GM23338 (cell line): ENCODE data around the gene TMEM125. TPM values are rescaled to one million over a fixed set of nuclear protein-coding genes. Genes with fewer than 3 reads are reported as not detected.

Experiments
- ATAC-seq: fragments of 200-7000 bp; cut with Tn5 transposase; 3 replicates; pipeline ENCODE4 v1.9.1; 2020
- DNase-seq: peaks from one replicate; pipeline ENCODE4 v3.0.0-alpha.2; 2015; ENCODE audit warnings: low spot score
- H2AFZ ChIP-seq: fragments of 200-600 bp; sonication (generic); 2 replicates; pipeline ENCODE4 v1.8.0; 2016; ENCODE audit warnings: antibody characterized with exemption, mild to moderate bottlenecking, moderate library complexity
- H3F3A ChIP-seq: fragments of 200-600 bp; sonication (generic); replicated peaks from 2 replicates; pipeline ENCODE4 v1.8.0; 2017; ENCODE audit warnings: antibody characterized with exemption, mixed run types, low read depth
- H3K27ac ChIP-seq: fragments of 200-600 bp; sonication (generic); 2 replicates; pipeline ENCODE4 v1.6.1; 2016; ENCODE audit warnings: low read depth
- H3K27me3 ChIP-seq: fragments of 200-600 bp; sonication (generic); 2 replicates; pipeline ENCODE4 v1.8.0; 2016; ENCODE audit warnings: mild to moderate bottlenecking, mixed run types, moderate library complexity; ENCODE audit not compliant: insufficient read depth
- H3K36me3 ChIP-seq: fragments of 200-600 bp; sonication (generic); 2 replicates; pipeline ENCODE4 v1.8.0; 2016; ENCODE audit warnings: mild to moderate bottlenecking; ENCODE audit not compliant: insufficient read depth
- H3K4me1 ChIP-seq: fragments of 200-600 bp; sonication (generic); 2 replicates; pipeline ENCODE4 v1.8.0; 2016; ENCODE audit warnings: mild to moderate bottlenecking, moderate library complexity; ENCODE audit not compliant: insufficient read depth
- H3K4me2 ChIP-seq: fragments of 200-600 bp; sonication (generic); 2 replicates; pipeline ENCODE4 v1.7.1; 2017; ENCODE audit warnings: mixed run types
- H3K4me3 ChIP-seq: fragments of 200-600 bp; sonication (generic); 2 replicates; pipeline ENCODE4 v1.6.1; 2016; ENCODE audit warnings: mixed run types
- H3K79me2 ChIP-seq: fragments of 200-600 bp; sonication (generic); replicated peaks from 2 replicates; pipeline ENCODE4 v1.8.0; 2017; ENCODE audit warnings: mild to moderate bottlenecking; ENCODE audit not compliant: insufficient read depth
- H3K9me2 ChIP-seq: fragments of 200-600 bp; sonication (generic); 2 replicates; pipeline ENCODE4 v1.8.0; 2017; ENCODE audit not compliant: insufficient read depth
- H4K20me1 ChIP-seq: fragments of 200-600 bp; sonication (generic); replicated peaks from 2 replicates; pipeline ENCODE4 v1.8.0; 2017; ENCODE audit warnings: mild to moderate bottlenecking; ENCODE audit not compliant: insufficient read depth
- H3K27ac Mint-ChIP-seq: 2 replicates; pipeline ENCODE4 v1.8.0; 2020; ENCODE audit warnings: inconsistent platforms, mild to moderate bottlenecking, moderate library complexity, mixed read lengths
- H3K27me3 Mint-ChIP-seq: 3 replicates; pipeline ENCODE4 v1.8.0; 2022; ENCODE audit warnings: low read depth, mild to moderate bottlenecking, moderate library complexity, mixed read lengths, inconsistent platforms; ENCODE audit not compliant: insufficient read depth, poor library complexity
- H3K36me3 Mint-ChIP-seq: 3 replicates; pipeline ENCODE4 v1.8.0; 2021; ENCODE audit warnings: low read depth, mild to moderate bottlenecking, inconsistent platforms, moderate library complexity, mixed read lengths
- H3K4me1 Mint-ChIP-seq: 3 replicates; pipeline ENCODE4 v1.8.0; 2020; ENCODE audit warnings: mild to moderate bottlenecking, inconsistent platforms, mixed read lengths
- H3K4me3 Mint-ChIP-seq: 3 replicates; pipeline ENCODE4 v1.8.0; 2021; ENCODE audit warnings: moderate library complexity, mild to moderate bottlenecking, inconsistent platforms, mixed read lengths
- H3K9me3 Mint-ChIP-seq: 3 replicates; pipeline ENCODE4 v1.8.0; 2020; ENCODE audit warnings: moderate library complexity, mild to moderate bottlenecking, inconsistent platforms, mixed read lengths
- CREB1 ChIP-seq: fragments of 250-450 bp; sonication (Bioruptor Pico); IDR thresholded peaks from 2 replicates; pipeline ENCODE4 v1.5.0; 2020; ENCODE audit warnings: low read depth, mild to moderate bottlenecking, moderate library complexity
- EZH2 ChIP-seq: fragments of 200-600 bp; sonication (generic); IDR thresholded peaks from one replicate; pipeline ENCODE4 v1.8.0; 2017; ENCODE audit warnings: antibody characterized with exemption, mild to moderate bottlenecking, low read depth; ENCODE audit not compliant: unreplicated experiment
- EZH2phosphoT487 ChIP-seq: fragments of 200-600 bp; sonication (generic); IDR thresholded peaks from one replicate; pipeline ENCODE4 v1.8.1; 2018; ENCODE audit warnings: antibody characterized with exemption; ENCODE audit not compliant: unreplicated experiment
- JUNB ChIP-seq: IDR thresholded peaks from one replicate; pipeline ENCODE4 v1.6.1; 2016; ENCODE audit warnings: antibody characterized with exemption; ENCODE audit not compliant: unreplicated experiment
- NANOG ChIP-seq: IDR thresholded peaks from 2 replicates; pipeline ENCODE4 v1.6.1; 2016; ENCODE audit warnings: antibody characterized with exemption, borderline replicate concordance
- POLR2AphosphoS5 ChIP-seq: IDR thresholded peaks from 2 replicates; pipeline ENCODE4 v1.6.1; 2016; ENCODE audit warnings: antibody characterized with exemption, low read depth
- STAT1 ChIP-seq: IDR thresholded peaks from one replicate; pipeline ENCODE4 v1.6.1; 2016; ENCODE audit warnings: antibody characterized with exemption; ENCODE audit not compliant: unreplicated experiment
- ZNF114 ChIP-seq: fragments of 250-450 bp; sonication (Bioruptor Pico); IDR thresholded peaks from 2 replicates; pipeline ENCODE4 v1.5.0; 2020; ENCODE audit warnings: mild to moderate bottlenecking, moderate library complexity
- ZNF331 ChIP-seq: fragments of 250-450 bp; sonication (Bioruptor Pico); IDR thresholded peaks from 2 replicates; pipeline ENCODE4 v1.5.0; 2020; ENCODE audit warnings: low read depth, mild to moderate bottlenecking, moderate library complexity
- polyA plus RNA-seq: library from polyadenylated mRNA; unstranded; fragments of >200 nt; fragmentation: Nextera tagmentation; extraction: Ambion mirVana; gene quantifications from 2 replicates; pipeline ENCODE4 v1.2.1, GENCODE V29; 2016
- total RNA-seq: library from RNA; depleted of rRNA; stranded (reverse); fragments of >200 nt; shearing (Covaris generic); gene quantifications from 2 replicates; pipeline ENCODE4 v1.2.3, GENCODE V29; 2014
- TF ChIP-seq, protein P1 (sequence below): IDR thresholded peaks from 2 replicates; pipeline ENCODE4 v1.6.1; 2016; ENCODE audit warnings: antibody characterized with exemption
- TF ChIP-seq, protein P2 (sequence below): fragments of 250-450 bp; sonication (Bioruptor Pico); IDR thresholded peaks from 2 replicates; pipeline ENCODE4 v1.5.0; 2020; ENCODE audit warnings: mild to moderate bottlenecking, moderate library complexity

Gene TMEM125
- total and polyA plus RNA-seq, 2 experiments from 2014 or later: 16.8 to 39.3 TPM

DNA sequence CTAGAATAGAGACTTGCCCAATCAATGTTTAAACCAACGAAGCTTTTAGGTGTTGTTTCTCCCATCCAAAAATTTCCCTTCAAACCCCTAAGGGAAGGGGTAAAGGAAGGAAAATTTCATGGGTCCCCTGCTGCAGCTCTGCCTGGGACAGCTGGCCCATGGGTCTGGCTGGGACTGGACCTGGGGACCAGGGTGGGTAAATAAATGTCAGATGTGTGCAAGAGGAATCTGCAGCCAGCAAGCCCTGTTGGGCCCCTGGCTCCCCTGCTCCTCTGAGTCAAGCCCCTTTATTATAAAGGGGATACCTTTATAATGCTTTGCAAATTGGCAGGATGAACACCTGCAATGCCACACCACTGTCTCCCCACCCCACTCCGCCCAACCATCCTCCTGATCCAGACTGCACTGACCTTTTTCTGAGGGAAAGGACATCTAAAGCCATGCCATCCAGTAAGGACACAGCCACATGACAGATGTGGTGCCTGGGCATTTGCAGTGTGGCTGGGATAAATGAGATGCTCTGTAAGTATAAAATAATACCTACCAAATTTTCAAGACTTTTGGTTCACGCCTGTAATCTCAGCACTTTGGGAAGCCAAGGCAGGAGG is 1.9 kb upstream of the TMEM125 start:
- TF ChIP-seq CREB1 (CRISPR knock-in tag) (no peak), STAT1 (no peak), ZNF114 (CRISPR knock-in tag) (no peak), EZH2phosphoT487 (no peak), JUNB (no peak), NANOG (no peak), ZNF331 (CRISPR knock-in tag) (no peak), POLR2AphosphoS5 (no peak), EZH2 (no peak)
- TF ChIP-seq, protein P1, sequence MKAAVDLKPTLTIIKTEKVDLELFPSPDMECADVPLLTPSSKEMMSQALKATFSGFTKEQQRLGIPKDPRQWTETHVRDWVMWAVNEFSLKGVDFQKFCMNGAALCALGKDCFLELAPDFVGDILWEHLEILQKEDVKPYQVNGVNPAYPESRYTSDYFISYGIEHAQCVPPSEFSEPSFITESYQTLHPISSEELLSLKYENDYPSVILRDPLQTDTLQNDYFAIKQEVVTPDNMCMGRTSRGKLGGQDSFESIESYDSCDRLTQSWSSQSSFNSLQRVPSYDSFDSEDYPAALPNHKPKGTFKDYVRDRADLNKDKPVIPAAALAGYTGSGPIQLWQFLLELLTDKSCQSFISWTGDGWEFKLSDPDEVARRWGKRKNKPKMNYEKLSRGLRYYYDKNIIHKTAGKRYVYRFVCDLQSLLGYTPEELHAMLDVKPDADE: no peak
- TF ChIP-seq, protein P2, sequence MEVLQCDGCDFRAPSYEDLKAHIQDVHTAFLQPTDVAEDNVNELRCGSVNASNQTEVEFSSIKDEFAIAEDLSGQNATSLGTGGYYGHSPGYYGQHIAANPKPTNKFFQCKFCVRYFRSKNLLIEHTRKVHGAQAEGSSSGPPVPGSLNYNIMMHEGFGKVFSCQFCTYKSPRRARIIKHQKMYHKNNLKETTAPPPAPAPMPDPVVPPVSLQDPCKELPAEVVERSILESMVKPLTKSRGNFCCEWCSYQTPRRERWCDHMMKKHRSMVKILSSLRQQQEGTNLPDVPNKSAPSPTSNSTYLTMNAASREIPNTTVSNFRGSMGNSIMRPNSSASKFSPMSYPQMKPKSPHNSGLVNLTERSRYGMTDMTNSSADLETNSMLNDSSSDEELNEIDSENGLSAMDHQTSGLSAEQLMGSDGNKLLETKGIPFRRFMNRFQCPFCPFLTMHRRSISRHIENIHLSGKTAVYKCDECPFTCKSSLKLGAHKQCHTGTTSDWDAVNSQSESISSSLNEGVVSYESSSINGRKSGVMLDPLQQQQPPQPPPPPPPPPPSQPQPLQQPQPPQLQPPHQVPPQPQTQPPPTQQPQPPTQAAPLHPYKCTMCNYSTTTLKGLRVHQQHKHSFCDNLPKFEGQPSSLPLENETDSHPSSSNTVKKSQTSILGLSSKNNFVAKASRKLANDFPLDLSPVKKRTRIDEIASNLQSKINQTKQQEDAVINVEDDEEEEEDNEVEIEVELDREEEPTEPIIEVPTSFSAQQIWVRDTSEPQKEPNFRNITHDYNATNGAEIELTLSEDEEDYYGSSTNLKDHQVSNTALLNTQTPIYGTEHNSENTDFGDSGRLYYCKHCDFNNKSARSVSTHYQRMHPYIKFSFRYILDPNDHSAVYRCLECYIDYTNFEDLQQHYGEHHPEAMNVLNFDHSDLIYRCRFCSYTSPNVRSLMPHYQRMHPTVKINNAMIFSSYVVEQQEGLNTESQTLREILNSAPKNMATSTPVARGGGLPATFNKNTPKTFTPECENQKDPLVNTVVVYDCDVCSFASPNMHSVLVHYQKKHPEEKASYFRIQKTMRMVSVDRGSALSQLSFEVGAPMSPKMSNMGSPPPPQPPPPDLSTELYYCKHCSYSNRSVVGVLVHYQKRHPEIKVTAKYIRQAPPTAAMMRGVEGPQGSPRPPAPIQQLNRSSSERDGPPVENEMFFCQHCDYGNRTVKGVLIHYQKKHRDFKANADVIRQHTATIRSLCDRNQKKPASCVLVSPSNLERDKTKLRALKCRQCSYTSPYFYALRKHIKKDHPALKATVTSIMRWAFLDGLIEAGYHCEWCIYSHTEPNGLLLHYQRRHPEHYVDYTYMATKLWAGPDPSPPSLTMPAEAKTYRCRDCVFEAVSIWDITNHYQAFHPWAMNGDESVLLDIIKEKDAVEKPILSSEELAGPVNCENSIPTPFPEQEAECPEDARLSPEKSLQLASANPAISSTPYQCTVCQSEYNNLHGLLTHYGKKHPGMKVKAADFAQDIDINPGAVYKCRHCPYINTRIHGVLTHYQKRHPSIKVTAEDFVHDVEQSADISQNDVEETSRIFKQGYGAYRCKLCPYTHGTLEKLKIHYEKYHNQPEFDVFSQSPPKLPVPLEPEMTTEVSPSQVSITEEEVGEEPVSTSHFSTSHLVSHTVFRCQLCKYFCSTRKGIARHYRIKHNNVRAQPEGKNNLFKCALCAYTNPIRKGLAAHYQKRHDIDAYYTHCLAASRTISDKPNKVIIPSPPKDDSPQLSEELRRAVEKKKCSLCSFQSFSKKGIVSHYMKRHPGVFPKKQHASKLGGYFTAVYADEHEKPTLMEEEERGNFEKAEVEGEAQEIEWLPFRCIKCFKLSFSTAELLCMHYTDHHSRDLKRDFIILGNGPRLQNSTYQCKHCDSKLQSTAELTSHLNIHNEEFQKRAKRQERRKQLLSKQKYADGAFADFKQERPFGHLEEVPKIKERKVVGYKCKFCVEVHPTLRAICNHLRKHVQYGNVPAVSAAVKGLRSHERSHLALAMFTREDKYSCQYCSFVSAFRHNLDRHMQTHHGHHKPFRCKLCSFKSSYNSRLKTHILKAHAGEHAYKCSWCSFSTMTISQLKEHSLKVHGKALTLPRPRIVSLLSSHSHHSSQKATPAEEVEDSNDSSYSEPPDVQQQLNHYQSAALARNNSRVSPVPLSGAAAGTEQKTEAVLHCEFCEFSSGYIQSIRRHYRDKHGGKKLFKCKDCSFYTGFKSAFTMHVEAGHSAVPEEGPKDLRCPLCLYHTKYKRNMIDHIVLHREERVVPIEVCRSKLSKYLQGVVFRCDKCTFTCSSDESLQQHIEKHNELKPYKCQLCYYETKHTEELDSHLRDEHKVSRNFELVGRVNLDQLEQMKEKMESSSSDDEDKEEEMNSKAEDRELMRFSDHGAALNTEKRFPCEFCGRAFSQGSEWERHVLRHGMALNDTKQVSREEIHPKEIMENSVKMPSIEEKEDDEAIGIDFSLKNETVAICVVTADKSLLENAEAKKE (CRISPR knock-in tag): no peak
- Mint-ChIP-seq H3K27ac (no peak overlapping the region), H3K4me1 (peaks cover 26% of the 10 kb centered on the region), H3K9me3 (peaks cover 34% of the 10 kb centered on the region), H3K4me3 (no peak overlapping the region), H3K27me3 (peaks cover 7% of the 10 kb centered on the region), H3K36me3 (peaks cover 16% of the 10 kb centered on the region)
- H3K79me2 ChIP-seq: 0 out of 2 replicates have a peak, but pooled peaks cover 3% of the 10 kb centered on the region
- H3K36me3 ChIP-seq: no peaks in the 10 kb centered on the region
- H3K4me3 ChIP-seq: no peak overlapping the region
- DNase-seq: no peak
- no peak overlapping the region for H2AFZ ChIP-seq
- no peak overlapping the region for H3K27ac ChIP-seq
- H3F3A ChIP-seq: 0 out of 2 replicates have a peak, but pooled peaks cover 5% of the 10 kb centered on the region
- H3K27me3 ChIP-seq: no peaks in the 10 kb centered on the region
- H4K20me1 ChIP-seq: no peaks in the 10 kb centered on the region
- H3K4me1 ChIP-seq: peaks cover 16% of the 10 kb centered on the region
- H3K9me2 ChIP-seq: no peaks in the 10 kb centered on the region
- ATAC-seq: no peak
- H3K4me2 ChIP-seq: no peak overlapping the region
